Right lobe of liver (tissue), 6 donors: ENCODE measurements around the gene CCDC15. TPM values are rescaled to one million over a fixed set of nuclear protein-coding genes. Genes with fewer than 3 reads are reported as not detected.

Experiments used
- ATAC-seq, 4 donors: fragments of 200-7000 bp; cut with Tn5 transposase; one replicate each; pipeline ENCODE4 v1.9.1; 2020; ENCODE audit warnings: mild to moderate bottlenecking in 4 of 4, moderate library complexity in 4 of 4
- DNase-seq, 3 donors: peaks; one replicate each; pipeline ENCODE4 v3.0.0-alpha.2; 2020
- H3K27ac ChIP-seq, 3 donors: fragments of 200-600 bp; one replicate each; pipeline ENCODE4 v1.8.0; 2022
- H3K27me3 ChIP-seq, 2 donors: fragments of 200-600 bp; one replicate each; pipeline ENCODE4 v1.8.0; 2022
- H3K36me3 ChIP-seq, 4 donors: fragments of 200-600 bp; sonication (generic) in 1 of 4; one replicate each; pipeline versions ENCODE4 v1.5.1 to v1.8.0; 2017 to 2022; ENCODE audit warnings: control low read depth in 1 of 4
- H3K4me1 ChIP-seq, 4 donors: fragments of 200-600 bp; sonication (generic) in 1 of 4; one replicate each; pipeline versions ENCODE4 v1.5.1 to v1.8.0; 2017 to 2022; ENCODE audit warnings: control low read depth in 1 of 4
- H3K4me3 ChIP-seq, 3 donors: fragments of 200-600 bp; one replicate each; pipeline ENCODE4 v1.8.0; 2022
- H3K9me3 ChIP-seq, 4 donors: fragments of 200-600 bp; sonication (generic) in 1 of 4; one replicate each; pipeline versions ENCODE4 v1.5.1 to v1.8.0; 2017 to 2022; ENCODE audit warnings: control low read depth in 1 of 4
- POLR2A ChIP-seq: fragments of 450-650 bp; IDR thresholded peaks from one replicate; pipeline ENCODE4 v1.6.1; 2017; ENCODE audit warnings: antibody characterized with exemption, mild to moderate bottlenecking
- WGBS: methylation state at CpG from one replicate; pipeline ENCODE4 v1.1.6; 2018; ENCODE audit warnings: low coverage, low lambda C conversion rate; ENCODE audit not compliant: insufficient coverage; ENCODE audit errors: missing lambda C conversion rate; 5-methylcytosine and 5-hydroxymethylcytosine counted together
- intact Hi-C, 2 donors: fragments of 100-400 bp; cut with DNase I; formaldehyde crosslinking; loops; one replicate each; pipeline versions ENCODE4 v1.11.2 to v1.14.1; 2022
- total RNA-seq, 6 experiments: library from RNA; depleted of rRNA in 2 of 6; stranded (reverse); fragments of >200 nt in 2 of 6; fragmentation: NEBNext Ultra II Directional in 3 of 6; extraction: Animal tissue kit (Norgen Biotek cat#: 25700) in 3 of 6; gene quantifications; one replicate each; pipeline versions ENCODE4 v1.1.0 to v1.2.4, GENCODE V29; 2016 to 2023
- TF ChIP-seq, protein P1 (sequence below), 4 donors: fragments of 200-600 bp in 3 of 4; fragments of 450-650 bp in 1 of 4; IDR thresholded peaks; one replicate each; pipeline versions ENCODE4 v1.5.1 to v1.8.0; 2016 to 2022; ENCODE audit warnings: antibody characterized with exemption in 4 of 4, mild to moderate bottlenecking in 2 of 4
- donor health status: DM: no; HTN: yes; CAD: no.
- donor health status: DM: no; HTN: no; CAD: no.
- donor health status: DM: no; HTN: no; CAD: no.
- donor health status: DM: no; HTN: yes; CAD: no.
- donor health status: DM: no; HTN: yes; CAD: no.

The CCDC15 gene
- total RNA-seq, 6 experiments from 2014 or later = 0.57 to 1.8 (median 0.70) TPM

DNA sequence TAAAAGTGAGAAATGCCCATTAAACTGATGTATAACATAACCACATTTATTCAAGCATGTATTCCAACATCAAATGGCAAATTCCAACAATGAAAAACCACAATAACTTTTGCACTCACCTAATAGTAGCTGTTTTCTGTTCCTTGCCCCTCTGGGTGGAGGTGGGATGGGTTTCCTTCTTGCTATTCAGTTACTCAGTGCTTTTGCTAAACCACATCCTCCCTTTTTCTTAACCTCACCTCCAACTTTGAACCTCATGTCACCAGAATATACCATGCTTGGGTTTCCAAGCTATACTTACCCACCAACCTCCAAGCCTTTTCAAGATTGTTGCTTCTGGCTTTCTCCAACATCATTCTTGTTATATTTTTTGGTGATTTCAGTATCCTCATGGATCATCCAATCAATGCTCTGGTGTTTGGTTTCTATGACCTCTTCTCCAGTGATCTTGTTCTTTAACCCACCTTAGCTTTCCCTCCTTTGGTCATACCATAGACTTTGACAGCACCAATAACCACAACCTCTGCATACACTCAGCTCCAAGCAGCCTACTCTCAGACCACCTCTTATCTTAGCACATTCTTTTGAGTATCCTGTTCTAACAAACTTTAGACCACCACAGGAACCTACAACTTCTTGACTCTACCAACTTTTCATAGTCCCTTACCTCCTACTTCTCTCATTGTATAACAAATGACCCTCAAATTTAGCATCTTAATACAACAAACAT is 3.2 kb upstream of the CCDC15 start:
- no peak overlapping the region for H3K27ac ChIP-seq
- no peaks in the 10 kb centered on the region for H3K36me3 ChIP-seq
- H3K4me3 ChIP-seq = no peak overlapping the region
- ATAC-seq (no peak), DNase-seq (no peak)
- TF ChIP-seq, protein P1, sequence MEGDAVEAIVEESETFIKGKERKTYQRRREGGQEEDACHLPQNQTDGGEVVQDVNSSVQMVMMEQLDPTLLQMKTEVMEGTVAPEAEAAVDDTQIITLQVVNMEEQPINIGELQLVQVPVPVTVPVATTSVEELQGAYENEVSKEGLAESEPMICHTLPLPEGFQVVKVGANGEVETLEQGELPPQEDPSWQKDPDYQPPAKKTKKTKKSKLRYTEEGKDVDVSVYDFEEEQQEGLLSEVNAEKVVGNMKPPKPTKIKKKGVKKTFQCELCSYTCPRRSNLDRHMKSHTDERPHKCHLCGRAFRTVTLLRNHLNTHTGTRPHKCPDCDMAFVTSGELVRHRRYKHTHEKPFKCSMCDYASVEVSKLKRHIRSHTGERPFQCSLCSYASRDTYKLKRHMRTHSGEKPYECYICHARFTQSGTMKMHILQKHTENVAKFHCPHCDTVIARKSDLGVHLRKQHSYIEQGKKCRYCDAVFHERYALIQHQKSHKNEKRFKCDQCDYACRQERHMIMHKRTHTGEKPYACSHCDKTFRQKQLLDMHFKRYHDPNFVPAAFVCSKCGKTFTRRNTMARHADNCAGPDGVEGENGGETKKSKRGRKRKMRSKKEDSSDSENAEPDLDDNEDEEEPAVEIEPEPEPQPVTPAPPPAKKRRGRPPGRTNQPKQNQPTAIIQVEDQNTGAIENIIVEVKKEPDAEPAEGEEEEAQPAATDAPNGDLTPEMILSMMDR (IDR thresholded peaks at IDR 0.05) = no peak
- intact Hi-C loops = no loop called here
- H3K4me1 ChIP-seq = peaks cover 0 to 11% (median 0%) of the 10 kb centered on the region in 4 donors
- no peaks in the 10 kb centered on the region for H3K27me3 ChIP-seq
- no peaks in the 10 kb centered on the region for H3K9me3 ChIP-seq

DNA sequence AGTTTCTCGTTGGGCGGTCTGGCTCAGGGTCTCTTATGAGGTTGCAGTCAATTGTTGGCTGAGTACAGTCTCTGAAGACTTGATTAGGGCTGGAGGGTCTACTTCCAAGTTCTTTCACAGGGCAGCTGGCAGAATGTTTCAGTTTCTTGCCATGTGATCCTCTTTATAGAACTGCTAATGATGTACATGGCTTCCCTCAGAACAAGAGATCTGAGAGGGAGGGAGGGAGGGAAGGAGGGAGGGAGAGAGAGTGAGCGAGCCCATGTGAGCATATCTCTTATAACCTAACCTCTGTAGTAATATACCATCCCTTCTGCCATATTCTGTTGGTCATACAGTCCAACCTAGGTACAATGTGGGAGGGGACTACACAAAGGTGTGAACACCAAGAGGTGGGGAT is 2.7 kb upstream of the CCDC15 start:
- no peak overlapping the region for H3K4me3 ChIP-seq
- no peak for DNase-seq
- WGBS = 79% methylated on average over 3 of the region's 3 CpGs
- no peaks in the 10 kb centered on the region for H3K27me3 ChIP-seq
- no peak overlapping the region for H3K27ac ChIP-seq
- H3K4me1 ChIP-seq = peaks cover 0 to 11% (median 0%) of the 10 kb centered on the region in 4 donors
- no peaks in the 10 kb centered on the region for H3K9me3 ChIP-seq
- intact Hi-C loops = no loop called here
- no peak for ATAC-seq
- TF ChIP-seq POLR2A = no peak
- TF ChIP-seq, protein P1 (IDR thresholded peaks at IDR 0.05) = no peak
- no peaks in the 10 kb centered on the region for H3K36me3 ChIP-seq

DNA sequence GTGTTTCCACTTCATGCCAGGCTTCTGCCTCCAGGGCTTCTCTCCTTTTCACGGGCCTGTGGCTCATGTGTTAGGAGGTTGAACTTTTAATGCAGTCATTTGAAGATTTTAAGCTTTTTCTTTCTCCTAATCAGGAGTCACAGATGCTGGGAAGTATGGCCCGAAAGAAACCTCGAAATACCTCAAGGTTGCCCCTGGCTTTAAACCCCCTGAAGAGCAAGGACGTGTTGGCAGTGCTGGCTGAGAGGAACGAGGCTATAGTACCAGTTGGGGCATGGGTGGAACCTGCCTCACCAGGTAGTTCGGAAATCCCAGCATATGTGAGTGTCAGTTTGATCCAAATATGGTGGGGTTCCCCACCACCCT is 571 bp downstream of the CCDC15 start:
- 41% methylated on average over 5 of the region's 6 CpGs for WGBS
- peaks cover 0 to 6% (median 0%) of the 10 kb centered on the region in 4 donors for H3K4me1 ChIP-seq
- intact Hi-C loops = no loop called here
- no peaks in the 10 kb centered on the region for H3K36me3 ChIP-seq
- H3K9me3 ChIP-seq = no peaks in the 10 kb centered on the region
- no peak for DNase-seq
- no peaks in the 10 kb centered on the region for H3K27me3 ChIP-seq
- ATAC-seq = no peak
- H3K4me3 ChIP-seq = peak overlapping the region; percentile 49 to 89 (median 78)
- TF ChIP-seq POLR2A = no peak
- TF ChIP-seq, protein P1 (IDR thresholded peaks at IDR 0.05) = no peak
- H3K27ac ChIP-seq = peak overlapping the region in 1 of 3 donors; percentile 11

DNA sequence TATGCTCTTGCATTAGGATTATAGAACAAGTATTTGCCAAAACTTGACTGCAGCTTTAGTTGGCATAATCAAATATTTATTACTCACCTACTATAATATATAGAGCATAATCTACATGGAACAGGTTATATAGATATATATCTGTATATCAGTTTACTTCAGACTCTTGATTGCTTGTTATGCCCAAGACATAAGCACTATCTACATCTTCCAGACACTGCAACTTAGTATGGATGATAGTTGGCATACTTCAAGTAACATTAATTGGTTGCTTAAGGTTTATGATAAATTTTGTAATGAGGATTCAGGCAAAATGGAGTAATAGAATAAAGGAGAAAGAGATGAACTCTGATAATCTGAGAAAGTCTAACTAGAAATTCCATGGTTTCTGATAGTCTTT is 1.0 kb downstream of the CCDC15 start:
- intact Hi-C loops = no loop called here
- peaks cover 0 to 6% (median 0%) of the 10 kb centered on the region in 4 donors for H3K4me1 ChIP-seq
- H3K9me3 ChIP-seq = no peaks in the 10 kb centered on the region
- ATAC-seq (no peak), DNase-seq (no peak)
- no peak overlapping the region for H3K4me3 ChIP-seq
- no peak for TF ChIP-seq POLR2A
- TF ChIP-seq, protein P1 (IDR thresholded peaks at IDR 0.05) = no peak
- H3K27me3 ChIP-seq = no peaks in the 10 kb centered on the region
- no peak overlapping the region for H3K27ac ChIP-seq
- no peaks in the 10 kb centered on the region for H3K36me3 ChIP-seq
